NOMO-1 (cell line): ENCODE results near the gene TMCC2.
A peak's percentile ranks its signal among the peaks of the same experiment; 100 is the strongest.
"Not testable (repeated sequence)": the region's sequence is repeated elsewhere in the genome, so short reads cannot be mapped to it uniquely, and the experiment has no call there.

Source experiments
- DNase-seq, 2 experiments: peaks; one replicate each; lab custom pipeline; 2025; ENCODE audit not compliant: unreplicated experiment in 2 of 2; lab: John Stamatoyannopoulos, UW

The TMCC2 gene

DNA sequence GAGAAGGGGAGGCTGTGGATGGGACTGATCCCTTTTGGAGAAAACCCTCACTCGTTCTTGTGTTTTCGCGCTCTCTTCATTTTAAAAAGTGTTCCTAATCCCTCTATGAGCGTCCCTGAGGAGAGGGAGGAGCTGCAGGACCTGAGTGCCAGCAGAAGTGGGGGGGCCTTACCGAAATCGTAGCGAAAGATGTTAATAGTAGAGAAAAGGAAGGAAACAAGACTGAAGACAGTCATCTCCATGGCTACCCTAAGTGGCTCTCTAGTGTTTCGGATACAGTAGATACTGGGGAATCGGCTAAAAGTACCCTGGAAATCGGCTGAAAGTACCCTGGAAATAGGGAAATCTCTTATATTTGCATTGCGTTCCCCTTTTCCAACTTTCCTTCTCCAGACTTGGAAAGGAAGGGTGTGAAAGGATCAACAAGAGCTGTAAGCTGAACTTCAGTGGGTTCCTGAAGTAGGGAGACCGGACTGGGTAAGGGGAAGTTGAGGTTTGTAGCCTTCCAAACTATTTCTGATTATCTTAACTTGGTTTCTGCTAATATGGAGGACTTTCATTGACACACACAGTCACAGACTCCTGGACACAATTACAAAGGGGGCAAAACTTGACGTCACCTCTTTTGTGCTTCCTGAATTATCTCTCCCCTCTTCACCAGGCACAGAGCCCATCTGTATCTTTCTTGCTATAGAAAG, 15.8 kb upstream of the TMCC2 start:
- peak; percentile 21 to 87 for DNase-seq

DNA sequence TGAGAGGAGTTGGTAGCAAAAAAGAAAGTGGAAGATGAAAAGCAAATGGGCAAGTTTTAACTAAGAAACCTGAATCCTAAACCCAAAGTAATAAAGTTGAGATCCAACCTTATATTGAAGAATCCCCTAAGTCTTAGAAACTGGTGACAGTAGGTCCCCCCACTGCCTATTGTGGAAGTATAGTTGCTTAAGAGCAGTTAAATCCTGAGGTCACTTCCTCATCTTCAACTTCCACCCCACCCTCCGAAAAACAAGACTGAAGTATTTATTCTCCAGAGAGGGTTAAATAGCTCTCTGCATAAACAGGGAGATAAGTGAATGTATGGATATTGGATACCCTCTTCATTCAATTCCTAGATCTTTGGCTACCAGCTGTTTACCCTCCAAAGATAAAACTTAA, 13.0 kb upstream of the TMCC2 start:
- DNase-seq = peak; percentile 72 to 76

DNA sequence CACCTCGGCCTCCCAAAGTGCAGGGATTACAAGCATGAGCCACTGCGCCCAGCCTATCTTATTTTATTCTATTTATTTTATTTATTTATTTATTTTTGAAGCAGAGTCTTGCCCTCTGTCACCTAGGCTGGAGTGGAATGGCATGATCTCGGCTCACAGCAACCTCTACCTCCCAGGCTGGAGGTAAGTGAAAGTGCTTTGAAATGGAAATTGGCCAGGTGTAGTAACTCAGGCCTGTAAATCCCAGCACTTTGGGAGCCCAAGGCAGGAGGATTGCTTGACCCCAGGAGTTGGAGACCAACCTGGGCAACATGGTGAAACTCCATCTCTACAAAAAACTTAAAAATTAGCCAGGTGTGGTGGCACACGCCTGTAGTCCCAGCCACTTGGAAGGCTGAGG, 11.2 kb upstream of the TMCC2 start:
- no peak for DNase-seq

DNA sequence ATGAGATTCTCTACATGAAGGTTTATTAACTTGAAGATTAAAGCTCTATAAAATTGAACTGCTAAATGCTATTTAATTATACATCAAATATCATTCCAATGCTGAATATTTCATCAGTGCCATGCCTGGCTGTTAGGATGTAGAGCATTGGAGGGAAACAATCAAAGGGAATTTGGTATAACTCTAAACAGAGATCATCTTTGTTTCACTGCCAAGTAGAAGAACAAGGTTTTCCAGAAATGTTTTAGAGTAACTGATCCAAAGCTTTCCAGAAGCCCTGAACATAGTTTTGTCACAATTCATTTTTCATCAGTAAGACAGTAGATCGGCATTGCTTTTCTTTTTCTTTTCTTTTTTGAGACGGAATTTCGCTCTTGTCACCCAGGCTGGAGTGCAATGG, 10.3 kb upstream of the TMCC2 start:
- no peak for DNase-seq

GRCh38 chr1:205220421-205220820, 7.3 kb upstream of the TMCC2 start:
- DNase-seq = no peak

GRCh38 chr1:205224736-205225135, 3.0 kb upstream of the TMCC2 start:
- no peak for DNase-seq

DNA sequence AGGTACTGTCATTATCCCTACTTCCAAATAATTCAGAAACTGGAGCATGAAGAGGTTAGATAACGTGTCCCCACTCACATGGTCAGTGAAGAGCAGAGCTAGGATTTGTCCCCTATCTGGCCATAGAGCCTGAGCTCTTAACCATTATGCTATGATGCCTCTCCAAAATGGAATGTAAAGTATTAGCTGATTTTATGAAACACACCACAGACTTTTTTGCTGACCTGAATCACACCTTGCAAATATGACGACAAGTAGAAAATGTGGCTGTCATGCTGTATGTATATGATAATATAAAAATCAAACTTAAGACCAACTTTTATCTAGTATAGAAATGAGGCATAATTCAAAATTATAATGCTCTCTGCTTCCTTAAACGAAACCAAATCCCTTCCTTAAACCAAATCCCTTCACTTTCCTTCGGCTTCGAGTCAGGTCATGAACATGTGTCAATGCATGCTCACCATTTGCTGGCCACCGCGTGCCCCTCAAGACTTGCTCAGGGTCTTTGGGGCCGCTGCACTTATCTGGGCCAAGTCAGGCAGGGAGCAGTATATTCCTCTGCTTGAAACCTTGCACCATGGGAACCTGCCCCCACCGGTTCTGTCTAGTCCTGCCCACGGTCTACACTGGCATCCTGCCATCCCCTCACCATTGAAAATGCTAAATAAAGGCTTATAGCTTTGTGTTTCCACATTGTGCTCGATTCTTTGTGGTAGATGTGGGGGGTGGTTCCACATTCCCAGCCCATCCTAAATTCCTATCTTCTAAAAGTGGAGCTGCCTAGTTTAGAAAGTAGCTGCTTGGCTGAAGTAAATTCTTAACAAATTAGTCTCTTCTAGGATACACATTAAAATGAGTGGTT, 1.6 kb upstream of the TMCC2 start:
- DNase-seq = no peak

GRCh38 chr1:205226868-205227583, 720 bp upstream of the TMCC2 start:
- no peak for DNase-seq

- no peak for DNase-seq
Observed at GRCh38 chr1:205228093-205228521, 361 bp downstream of the TMCC2 start.

DNA sequence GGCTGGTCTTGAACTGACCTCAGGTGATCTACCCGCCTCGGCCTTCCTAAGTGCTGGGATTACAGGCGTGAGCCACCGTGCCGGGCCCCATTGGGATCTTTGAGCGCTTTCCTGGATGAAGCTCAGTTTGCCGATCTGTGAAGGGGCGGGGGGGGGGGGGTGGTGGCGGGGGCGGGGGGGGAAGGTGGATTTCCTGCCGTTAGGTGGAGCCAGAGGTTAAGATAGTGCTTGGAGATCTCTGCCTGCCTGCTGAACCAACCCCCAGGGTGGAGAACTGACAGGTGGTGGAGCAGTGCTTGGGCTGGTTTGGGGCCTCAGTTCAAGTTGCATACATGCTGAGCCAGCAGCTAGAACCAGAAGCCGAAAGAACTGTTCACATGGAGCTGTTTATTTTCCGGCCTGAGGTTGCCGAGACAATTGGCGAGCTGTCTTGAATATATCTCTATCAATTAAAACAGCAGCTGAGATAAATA, 1.7 kb downstream of the TMCC2 start:
- DNase-seq = peak; percentile 49 to 61

GRCh38 chr1:205229916-205230700, 2.4 kb downstream of the TMCC2 start:
- DNase-seq = no peak

DNA sequence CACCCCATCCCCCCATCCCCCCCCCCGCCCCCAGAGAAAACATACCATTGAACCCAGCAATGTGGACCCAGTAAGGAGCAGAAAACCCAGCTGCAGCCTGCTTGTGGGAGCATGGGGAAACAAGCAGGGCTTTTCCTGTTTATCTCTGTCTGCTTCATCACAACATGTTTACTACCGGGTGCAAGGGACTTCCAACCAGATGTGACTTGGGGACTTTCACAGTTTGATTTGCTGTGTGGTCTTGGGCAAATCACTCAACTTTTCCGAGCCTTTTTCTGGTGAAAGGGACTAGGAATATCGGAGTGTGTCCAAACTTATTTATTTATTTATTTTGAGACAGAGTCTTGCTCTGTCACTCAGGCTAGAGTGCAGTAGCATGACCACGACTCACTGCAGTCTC, 3.2 kb downstream of the TMCC2 start:
- no peak for DNase-seq

GRCh38 chr1:205232127-205232820, 4.5 kb downstream of the TMCC2 start:
- no peak for DNase-seq

GRCh38 chr1:205232945-205233397, 5.2 kb downstream of the TMCC2 start:
- DNase-seq = no peak

- not testable (repeated sequence) for DNase-seq
Observed at GRCh38 chr1:205233986-205234385, 6.2 kb downstream of the TMCC2 start.

DNA sequence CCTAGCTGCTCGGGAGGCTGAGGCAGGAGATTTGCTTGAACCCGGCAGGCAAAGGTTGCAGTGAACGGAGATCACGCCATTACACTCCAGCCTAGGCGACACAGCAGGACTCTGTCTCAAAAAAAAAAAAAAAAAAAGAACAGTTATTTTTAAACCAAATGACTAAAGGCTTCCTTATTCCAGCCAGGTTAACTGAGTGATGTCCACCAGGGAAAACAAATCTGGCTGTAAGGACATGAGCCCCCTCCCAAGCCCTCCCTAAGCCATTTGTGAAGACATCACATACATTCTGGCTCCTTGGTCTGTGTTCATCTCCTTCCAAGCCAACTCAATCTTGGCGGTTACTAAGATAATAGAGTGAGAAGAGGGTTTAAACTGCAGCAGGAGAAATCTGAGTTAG, 8.2 kb downstream of the TMCC2 start:
- no peak for DNase-seq

GRCh38 chr1:205236526-205236925, 8.8 kb downstream of the TMCC2 start:
- no peak for DNase-seq

- DNase-seq = no peak
Observed at GRCh38 chr1:205236951-205237475, 9.3 kb downstream of the TMCC2 start.
